Measurements from ENCODE around the gene ANKRD34A.
"Not testable (repeated sequence)": the region's sequence is repeated elsewhere in the genome, so short reads cannot be mapped to it uniquely, and the experiment has no call there.

Gene ANKRD34A

DNA sequence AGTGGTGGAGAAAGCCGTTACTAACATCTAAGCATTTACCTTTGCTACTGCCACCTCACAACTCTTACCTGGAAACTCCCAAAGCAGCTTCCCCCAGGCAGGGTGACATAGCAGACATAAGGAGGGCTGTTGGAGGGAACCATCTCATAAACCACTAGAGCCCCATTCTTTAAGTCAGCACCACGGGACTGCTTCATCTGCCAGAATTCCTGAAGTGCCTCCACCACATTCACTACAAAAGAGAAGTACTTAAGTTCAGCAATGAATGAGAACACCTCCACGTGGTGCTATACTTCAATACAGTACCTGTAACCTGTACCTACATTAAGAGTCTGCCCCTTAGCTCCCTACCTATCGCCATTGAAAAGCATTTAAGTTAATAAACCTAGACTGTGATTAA, 16.8 kb downstream of the ANKRD34A start:
- no peak for DNase-seq (ENCODE audit: low spot score)

DNA sequence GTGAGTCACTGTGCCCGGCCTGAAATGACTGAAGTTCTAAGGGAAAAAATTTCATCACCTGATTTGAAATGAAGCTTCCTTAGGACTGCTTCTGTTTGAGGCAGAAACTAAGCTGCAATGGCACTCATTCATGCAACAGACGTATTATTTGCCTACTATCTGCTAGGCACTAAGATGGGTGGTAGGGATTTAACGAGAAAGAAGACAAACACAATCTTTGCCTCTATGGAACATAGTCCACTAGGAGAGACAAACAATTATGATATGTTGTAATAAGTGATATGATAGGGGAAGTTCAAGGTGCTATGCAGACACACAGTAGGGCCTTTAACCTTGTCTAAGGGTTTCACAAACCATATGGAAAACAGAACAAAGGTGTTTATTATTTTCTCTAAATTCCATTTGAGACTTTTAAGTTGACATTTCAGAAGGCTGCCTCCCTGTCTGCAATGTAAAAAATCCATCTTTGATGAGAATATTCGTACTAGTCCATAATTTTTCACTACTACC, 17.8 kb downstream of the ANKRD34A start:
- DNase-seq (ENCODE audit: low spot score) = no peak

DNA sequence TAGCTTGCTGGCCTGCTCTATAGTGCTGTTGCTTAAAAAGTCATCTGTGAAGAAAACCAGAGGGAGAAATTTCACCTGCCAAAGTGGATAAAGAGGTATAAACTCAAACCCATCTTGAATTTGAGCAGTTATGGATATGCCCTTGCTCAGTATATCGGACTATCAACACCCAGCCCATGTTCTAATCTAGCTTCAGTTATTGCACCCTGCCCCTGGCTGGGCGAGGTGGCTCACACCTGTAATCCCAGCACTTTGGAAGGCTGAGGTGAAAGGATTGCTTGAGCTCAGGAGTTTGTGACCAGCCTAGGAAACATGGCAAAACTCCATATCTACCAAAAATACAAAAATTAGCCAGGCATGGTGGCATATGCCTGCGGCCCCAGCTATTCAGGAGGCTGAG, 19.8 kb downstream of the ANKRD34A start:
- DNase-seq (ENCODE audit: low spot score) = no peak

DNA sequence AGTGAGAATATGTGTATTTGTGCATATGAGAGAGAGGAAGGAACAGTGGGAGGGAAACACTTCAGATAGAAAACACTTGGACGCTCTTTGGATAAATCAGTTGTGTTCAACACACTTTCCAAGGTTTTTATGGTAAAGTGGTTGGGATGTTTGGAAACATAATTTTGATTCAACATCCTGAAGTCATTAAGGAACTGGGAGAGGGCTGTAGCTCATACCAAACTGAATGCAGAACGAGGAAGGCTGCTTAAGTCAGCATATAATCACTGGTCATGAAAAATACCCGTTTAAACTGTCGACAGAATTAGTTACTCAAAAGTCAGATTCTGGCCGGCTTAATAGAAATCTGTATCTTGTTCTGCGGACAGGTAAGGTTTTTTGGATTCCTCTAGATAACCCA, 21.5 kb downstream of the ANKRD34A start:
- DNase-seq (ENCODE audit: low spot score) = no peak

DNA sequence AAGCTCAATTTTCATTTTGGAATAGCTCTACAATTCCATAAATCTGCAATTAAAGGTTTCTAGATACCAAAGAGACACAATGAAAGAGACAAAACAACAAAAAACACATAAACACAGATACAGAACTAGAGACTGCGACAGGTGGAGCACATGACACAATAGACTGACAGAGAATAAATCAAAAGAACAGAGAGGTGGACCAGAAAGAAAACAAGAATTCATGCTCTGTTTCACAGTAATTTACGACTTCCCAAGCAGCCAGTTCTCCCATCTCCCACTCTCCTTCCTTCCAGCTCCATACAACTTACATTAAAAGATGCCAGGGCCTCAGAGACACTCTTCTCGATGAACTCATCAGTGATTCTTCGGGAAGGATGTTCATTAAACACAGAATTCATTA, 22.0 kb downstream of the ANKRD34A start:
- DNase-seq (ENCODE audit: low spot score) = no peak

DNA sequence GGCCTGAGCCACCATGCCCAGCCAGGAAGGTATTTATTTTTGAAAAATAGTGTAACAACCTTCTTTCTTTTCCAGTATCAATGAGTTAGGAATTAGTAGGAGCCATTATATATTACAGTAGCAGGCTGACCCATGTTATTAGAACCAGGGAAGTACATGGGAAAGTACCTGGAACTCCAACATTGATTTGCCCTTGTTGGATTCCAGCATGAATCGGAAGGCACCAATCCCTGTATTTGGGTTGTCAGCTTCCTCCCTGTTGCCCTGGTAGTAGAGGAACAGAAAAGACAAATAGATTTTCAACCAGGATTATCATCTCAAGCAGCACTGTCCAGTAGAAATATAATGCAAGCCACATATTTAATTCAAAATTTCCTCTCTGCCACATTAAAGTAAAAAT, 26.9 kb downstream of the ANKRD34A start:
- DNase-seq (ENCODE audit: low spot score) = no peak

DNA sequence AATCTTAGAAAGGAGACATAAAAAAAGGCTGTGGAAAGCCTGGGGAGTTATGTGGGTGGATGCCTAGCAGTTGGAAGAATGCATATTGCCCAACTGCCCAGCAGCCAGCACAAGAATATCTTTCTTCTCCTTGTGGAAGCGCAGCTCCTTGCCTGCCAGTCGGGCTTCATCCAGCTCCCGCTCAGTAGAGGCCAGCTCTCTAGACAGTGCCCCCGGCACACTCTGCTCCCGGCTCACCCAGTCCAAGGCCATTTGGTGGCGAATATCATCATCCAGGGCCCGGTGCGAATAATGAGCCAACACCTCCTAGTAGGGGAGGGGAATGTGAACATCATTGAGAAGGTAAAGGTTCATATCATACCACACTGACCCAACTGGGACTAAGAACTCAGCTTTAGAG, 28.1 kb downstream of the ANKRD34A start:
- no peak for DNase-seq (ENCODE audit: low spot score)

DNA sequence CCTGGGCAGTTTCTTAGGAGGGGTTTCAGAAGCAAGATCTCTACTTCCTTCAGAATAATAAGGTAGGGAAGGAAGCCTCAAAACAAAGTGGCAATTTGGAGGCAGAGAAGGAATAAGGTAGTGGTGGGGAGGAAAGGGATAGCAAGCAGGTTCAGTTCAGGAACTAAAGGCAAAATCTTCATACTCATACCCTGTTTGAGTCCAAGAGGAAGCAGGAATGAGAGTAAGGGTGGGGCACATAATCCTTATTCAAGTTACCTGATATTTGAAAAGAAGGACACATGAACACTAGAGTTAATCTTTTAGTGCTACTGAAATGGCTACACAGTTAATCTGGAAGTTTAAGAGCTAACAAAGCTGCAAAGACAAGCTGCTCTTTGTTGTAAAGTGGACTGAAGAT, 28.7 kb downstream of the ANKRD34A start:
- no peak for DNase-seq (ENCODE audit: low spot score)

DNA sequence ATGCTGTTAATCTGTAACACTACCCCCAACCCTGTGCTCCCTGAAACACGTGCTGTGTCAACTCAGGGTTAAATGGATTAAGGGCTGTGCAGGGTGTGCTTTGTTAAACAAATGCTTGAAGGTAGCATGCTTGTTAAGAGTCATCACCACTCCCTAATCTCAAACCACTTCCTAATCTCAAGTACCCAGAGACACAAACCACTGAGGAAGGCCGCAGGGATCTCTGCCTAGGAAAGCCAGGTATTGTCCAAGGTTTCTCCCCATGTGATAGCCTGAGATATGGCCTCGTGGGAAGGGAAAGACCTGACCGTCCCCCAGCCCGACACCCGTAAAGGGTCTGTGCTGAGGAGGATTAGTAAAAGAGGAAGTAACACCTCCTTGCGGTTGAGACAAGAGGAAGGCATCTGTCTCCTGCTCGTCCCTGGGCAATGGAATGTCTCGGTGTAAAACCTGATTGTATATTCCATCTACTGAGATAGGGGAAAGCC, 31.8 kb downstream of the ANKRD34A start:
- DNase-seq (ENCODE audit: low spot score) = not testable (repeated sequence)

DNA sequence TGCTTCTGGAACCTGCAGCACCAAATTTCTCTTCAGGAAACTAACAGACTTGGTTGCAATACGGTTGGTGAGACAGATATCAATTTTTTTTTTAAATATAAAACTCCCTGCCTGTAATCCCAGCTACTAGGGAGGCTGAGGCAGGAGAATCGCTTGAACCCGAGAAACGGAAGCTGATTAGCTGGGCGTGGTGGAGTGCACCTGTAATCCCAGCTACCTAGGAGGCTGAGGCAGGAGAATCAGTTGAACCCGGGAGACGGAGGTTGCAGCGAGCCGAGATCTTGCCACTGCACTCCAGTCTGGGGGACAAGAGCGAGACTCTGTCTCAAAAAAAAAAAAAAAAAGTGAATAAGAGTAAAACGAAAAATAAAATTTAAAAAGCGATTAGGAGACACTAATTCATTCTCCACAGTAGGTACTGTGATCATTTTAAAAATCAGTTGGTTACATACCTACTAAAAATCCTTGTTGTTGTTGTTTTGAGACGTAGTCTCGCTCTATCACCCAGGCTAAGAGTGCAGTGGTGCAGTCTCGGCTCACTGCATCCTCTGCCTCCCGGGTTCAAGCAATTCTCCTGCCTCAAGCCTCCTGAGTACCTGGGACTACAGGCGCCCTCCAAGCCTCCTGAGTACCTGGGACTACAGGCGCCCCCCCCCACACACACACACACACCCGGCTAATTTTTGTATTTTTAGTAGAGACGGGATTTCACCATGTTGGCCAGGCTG, 36.3 kb downstream of the ANKRD34A start:
- no peak for DNase-seq (ENCODE audit: low spot score)

DNA sequence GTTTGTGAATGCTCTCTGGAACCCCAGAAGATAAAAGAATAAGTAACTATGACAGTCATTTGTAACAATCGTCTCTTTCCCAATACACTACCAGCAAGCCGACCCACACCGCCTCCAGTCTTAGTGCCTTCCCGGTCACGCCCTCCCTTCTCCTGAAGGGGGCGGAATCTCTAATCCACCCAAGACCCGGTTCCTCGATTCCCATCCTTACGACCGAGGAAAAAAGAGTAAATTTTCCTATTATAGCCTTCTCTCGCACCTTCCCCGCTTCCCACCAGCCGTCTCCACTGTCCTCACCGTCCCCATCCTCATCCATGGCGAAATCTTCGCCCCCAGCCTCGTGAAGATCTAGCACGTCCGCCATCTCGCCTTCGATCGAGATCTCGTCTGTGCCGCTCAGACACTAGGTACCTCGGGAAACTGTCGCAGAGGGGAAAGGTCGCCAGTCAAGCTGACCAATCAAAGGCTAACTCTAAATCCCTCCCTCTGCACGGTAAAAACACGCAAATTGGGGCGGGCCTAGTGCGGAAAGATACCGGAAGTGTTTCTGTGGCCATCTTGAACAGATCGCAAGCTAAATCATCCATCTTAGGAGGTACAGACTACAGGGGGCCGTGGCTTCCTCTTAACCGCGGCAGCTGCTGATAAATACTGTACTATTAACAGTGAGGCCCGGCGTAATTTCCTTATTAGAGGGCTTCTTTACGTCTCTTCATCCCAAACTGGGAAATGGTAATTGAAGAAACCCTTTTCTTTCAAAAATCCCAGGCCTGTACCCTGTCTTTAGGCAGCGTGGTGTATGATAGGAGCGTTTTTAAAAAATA, 37.1 kb downstream of the ANKRD34A start, which contains the start of gene RBM8A:
TSS of gene RBM8A (minus strand) at position 422 of the 824 bp plus-strand sequence. CDS start at position 364, 58 bp downstream.
- DNase-seq (ENCODE audit: low spot score) = peak; percentile 99

DNA sequence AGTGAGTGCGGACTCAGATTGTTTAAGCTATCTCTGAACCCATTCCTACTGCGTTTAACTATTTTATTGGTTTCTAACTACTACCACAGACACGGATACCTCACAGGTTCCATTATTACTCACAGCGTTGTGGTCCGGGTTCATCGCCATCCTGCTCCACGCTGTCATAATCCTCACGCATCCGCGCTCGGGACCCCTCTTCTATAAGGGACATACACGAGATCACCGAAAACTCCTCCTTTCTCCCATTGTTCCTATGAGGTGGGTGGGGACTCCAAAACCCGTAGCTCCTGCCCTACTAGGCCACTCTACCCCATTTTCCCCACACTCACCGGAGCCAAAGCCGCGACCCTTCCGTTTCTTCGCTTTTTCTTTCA, 37.7 kb downstream of the ANKRD34A start:
- no peak for DNase-seq (ENCODE audit: low spot score)

DNA sequence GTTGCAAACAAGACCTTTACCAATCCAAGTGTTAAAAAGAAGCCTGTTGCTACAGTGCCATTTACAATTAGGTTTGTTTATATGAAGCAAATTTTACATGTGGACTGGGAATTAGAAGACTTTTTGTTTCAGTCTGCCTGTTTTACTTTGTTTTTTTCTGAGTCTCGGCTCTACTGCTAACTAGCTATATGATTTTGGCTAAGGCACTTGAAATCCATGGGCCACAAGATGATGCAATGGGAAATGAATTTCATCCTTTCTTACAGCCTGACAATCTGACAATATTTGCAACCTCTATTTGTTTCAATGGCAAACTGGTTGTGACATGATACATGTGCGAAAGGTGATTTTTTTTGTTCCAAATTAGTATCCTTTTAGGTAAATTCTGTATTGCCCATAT, 42.1 kb downstream of the ANKRD34A start:
- no peak for DNase-seq (ENCODE audit: low spot score)

DNA sequence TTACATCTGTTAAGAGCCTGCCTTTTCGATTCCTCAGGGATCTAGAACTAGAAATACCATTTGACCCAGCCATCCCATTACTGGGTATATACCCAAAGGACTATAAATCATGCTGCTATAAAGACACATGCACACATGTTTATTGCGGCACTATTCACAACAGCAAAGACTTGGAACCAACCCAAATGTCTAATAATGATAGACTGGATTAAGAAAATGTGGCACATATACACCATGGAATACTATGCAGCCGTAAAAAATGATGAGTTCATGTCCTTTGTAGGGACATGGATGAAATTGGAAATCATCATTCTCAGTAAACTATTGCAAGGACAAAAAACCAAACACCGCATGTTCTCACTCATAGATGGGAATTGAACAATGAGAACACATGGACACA, 44.1 kb downstream of the ANKRD34A start:
- DNase-seq (ENCODE audit: low spot score) = not testable (repeated sequence)

DNA sequence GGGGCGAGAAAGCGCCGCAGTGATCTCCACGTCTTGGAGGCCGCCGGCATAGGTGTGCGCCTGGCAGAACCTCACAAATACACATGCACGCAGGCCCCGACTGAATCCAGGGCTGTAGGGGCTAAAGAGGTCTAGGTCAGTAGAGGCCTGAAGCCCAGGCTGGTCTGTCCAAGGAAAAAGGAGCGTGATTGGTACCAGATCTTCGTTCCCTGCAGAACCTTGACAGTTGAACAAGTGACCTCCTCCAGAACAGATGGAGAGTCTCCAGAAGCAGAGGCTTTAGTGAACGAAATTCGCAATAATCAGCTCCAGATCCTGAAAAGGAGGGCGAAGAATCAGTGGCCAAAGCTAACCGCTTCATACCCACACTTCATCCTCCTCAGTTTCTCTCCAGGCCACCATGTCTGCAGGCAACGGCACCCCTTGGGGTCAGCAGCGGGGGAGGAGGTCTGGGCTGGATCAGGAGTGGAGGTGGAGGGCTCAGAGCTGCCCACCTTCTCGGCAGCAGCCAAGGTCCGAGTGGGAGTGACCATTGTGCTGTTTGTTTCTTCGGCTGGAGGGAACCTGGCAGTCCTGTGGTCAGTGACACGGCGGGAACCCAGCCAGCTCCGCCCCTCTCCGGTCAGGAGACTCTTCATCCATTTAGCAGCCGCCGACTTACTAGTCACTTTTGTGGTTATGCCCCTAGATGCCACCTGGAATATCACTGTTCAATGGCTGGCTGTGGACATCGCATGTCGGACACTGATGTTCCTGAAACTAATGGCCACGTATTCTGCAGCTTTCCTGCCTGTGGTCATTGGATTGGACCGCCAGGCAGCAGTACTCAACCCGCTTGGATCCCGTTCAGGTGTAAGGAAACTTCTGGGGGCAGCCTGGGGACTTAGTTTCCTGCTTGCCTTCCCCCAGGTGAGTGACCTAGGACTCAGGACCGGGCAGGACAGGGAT, 45.1 kb downstream of the ANKRD34A start:
- DNase-seq (ENCODE audit: low spot score) = peak; percentile 37

DNA sequence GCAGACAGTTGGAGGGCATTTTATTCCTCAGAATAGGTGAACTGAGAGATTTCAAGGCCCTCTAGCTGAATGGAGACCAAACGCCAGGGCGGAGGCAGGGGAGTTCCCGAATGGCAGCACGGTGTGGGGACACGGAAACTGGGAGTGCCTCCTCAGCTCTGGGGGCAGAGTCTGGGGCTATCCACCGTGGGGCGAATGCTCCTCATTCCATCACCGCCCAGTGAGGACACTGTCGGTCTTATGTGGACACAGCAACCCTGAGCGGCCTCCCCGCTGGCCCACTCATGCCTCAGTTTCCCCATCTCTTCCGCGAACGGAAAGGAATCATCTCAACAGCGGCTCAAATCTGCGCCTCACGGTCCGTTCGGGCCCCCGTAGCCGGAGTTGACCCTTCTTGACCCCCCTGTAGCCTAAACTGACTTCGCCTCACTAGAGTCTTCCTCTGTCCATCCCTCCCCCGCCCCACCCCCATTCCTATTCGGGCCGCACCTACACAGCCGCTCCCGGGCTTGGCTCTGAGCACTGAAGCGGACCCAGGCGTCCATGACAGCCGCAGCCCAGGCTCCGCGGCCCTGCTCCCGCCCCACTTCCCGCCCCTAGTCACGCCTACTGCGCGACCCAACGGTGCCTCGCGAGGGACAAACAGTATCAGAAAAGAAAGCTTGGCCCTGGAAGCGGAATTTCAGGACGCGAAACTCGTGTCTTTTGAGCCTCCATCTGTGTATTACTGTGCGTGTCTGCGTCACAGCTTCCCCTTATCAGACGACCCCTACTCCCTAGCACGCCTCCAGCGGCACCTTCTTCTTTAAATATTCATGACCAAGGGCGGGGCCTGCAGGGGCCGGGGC, 46.0 kb downstream of the ANKRD34A start, which contains the start of gene PEX11B:
TSS of gene PEX11B (minus strand) at position 574 of the 848 bp plus-strand sequence. CDS start at position 545, 29 bp downstream.
- DNase-seq (ENCODE audit: low spot score) = peak; percentile 93

DNA sequence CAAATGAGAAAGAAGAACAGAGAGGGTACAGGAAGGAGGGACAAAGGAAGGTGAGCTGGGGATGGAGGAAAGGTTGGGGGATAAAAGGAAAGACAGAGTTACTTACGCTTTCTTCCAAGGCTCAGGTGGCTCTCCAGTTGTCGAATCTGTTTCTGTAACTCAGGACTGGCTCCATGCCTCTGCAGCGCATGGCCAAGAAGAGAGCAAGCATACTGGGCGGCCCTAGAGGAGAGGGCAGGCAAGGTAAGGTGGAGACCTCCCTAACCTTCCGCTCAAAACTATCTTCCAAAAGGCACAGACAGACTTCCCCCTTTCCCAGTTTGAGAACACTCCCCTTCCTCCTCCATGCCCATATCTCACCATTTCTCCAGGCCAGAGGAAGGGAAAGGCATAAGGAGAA, 46.8 kb downstream of the ANKRD34A start:
- DNase-seq (ENCODE audit: low spot score) = no peak

DNA sequence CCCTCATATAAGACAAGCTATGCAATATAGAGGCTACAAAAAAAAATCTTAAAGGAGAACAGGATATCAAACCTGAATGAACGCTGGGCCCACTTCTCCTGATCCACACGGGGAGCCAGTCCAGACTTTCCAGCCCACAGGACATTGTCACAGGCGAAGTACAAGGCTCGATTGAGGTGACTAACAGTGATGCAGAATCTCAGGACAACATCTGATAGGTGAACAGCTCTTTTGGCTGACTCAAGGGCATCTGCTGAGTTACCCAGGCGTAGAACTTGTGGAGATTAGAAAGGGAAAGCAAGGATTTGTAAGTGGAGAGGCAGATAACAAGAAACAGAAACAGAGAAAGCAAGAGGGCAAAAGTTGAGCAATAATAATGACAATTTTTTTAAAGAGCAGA, 47.6 kb downstream of the ANKRD34A start:
- DNase-seq (ENCODE audit: low spot score) = no peak

DNA sequence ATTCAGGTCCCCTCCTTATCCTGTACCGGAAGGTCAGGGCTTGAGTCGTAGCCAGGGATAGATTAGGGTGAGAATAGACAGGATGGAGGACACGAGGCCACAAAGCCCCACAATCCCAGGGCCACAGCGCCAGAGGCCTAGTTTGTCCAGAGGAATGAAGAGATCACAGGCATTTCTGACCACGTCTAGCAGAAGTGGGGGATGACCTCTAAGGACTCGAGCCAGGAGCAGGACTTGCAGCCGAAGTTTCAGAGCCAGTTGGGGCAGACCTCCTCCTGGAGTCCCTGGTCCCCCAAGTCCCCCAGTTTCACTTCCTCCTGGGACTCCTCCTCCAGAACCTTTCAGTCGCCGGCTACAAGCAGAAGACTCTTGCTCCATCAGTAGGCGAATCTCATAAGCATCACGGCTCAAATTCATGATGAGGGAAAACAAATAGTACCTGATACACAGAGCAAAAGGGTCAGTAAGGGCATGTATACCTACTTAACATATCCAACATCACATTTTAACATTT, 52.2 kb downstream of the ANKRD34A start:
- DNase-seq (ENCODE audit: low spot score) = no peak
